HT1080 (cell line): Measurements from ENCODE around the gene C11orf65. TPM values are rescaled to one million over a fixed set of nuclear protein-coding genes. Genes with fewer than 3 reads are reported as not detected.

ENCODE experiments used
- DNase-seq: peaks from one replicate; pipeline ENCODE4 v3.0.0-alpha.2; 2015; ENCODE audit warnings: low read depth
- polyA plus RNA-seq, 2 experiments: library from polyadenylated mRNA; depleted of rRNA; stranded (reverse); fragments of >200 nt; gene quantifications; 2 replicates each; pipeline ENCODE4 v1.2.3, GENCODE V29; 2015
- total RNA-seq: library from RNA; depleted of rRNA; stranded (reverse); fragments of >200 nt; shearing (Covaris generic); gene quantifications from 2 replicates; pipeline ENCODE4 v1.2.3, GENCODE V29; 2014; rRNA removed

Gene C11orf65, protein sequence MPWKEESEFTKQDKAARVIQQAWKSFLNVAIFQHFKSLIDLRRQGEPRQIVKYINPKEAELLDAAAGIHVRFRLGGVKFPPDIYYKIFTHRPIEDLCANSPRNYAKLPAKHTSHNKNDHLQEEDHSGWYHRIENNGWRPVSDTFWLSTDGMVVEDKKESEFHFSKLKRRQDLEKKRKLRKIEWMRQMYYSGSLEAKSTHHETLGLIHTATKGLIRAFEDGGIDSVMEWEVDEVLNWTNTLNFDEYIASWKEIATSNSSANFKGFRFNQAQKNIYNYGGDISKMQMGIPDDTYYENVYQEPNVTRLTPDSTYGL
- total RNA-seq, result not detected in 2 replicates
- 0.66 and 0.99 TPM in 2 replicates for polyA plus RNA-seq (2015; cell fraction: cytosol; rRNA removed)
- 0.39 and 0.66 TPM in 2 replicates for polyA plus RNA-seq (2015; cell fraction: nucleus; rRNA removed)

DNA sequence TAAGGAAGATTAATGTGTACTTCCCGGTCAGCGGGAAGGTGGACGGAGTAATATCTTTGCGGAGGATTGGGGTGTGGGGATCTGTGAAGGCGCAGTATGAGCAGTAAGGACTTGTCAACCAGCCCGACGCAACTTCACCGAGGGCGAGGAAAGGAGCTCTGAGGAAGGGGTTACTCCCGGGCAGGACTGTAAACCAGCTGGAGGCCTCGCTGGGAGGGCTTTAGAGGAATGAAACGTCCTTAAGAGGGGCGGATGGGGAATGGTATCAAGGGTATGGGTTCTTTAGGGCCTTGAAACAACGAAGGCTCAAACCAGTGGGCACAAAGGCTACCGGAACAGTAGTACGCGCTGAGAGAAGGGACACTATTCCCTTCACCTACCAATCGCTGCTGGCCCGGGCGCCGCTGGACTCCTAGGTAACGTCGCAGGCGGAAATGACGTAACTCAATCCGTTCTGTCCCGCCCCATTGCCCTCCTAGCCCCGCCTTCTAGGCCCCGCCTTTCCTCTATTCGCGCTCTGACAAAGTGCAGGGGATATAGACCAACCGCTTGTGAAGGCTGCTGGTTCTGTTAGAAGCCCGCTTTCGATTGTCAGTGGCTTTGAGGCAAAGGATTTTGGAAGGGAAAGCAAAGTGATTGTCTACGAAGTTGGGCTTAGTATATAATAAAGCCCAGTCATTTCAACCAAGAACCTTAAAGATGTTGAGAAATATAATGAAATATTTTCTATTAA is at the start of gene C11orf65:
Gene C11orf65 (minus strand): TSS at position 439 of the 733 bp plus-strand sequence. CDS start 5,970 bp downstream, outside the sequence.
- DNase-seq, result peak; percentile 94

DNA sequence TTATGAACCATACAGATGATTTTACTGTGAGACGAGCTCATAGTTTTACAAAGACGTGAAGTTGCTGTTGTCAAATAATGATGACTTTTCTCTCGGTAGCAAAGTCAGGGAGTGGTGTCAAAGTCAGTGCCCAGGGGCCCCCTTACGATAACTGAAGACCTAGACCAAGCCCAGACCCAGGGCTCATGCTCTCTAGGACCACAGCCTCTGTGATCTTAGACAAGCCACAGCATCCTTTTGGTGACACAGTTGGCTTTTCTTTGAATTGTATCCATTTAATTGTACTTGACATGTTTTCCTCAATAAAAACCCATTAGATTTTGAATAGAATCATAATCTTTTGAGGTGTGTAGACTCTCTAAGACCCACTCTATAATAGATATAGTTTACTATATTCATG is 48.8 kb upstream of the C11orf65 start:
- no peak for DNase-seq

DNA sequence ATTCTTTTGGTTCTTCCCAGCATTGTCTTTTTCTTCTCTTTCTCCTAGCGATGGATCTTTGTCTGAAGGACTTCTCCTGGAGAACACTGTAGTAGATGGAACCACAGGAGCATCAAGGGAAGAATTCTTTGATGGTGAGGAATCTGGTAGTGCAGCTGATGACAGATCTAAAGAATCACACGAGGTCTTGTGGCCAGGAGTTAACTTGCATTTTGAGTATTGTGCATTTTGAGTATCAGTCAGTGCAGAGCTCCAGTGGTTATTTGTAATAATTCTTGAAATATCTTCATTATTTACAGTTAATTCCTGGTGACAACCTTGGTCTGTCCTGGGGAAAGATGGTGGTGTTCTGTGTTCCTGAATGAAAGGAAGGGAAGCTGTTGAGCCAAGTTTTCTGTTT is 45.4 kb upstream of the C11orf65 start:
- DNase-seq, result no peak

DNA sequence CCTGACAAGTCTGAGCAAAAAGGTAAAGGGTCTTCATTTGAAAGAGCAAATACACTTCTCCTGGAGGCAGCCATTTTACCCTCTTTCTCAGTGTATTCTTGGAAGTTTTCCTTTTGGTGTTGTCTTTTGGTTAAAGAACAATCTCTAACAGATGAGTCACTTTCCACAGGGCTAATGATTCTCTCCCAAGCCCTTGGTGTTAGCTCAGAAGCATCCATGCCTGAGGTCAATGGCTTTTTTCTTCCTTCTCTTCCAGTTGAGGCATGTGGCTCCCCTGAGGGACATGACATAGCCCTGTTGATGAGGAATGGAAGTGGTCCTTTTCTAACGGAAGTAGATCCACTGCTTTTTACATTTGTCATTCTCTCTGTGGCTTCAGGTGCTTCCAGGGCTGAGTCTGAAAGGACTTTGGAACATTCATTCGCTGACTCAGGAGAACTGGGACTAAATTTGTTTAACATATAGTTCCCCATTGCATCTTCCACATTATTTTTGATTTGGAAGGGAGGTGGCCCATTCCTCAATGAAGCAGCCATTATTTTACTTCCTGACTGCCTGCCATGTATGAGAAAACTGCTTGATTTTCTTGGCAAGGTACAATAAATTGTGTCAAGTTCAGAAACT is 44.6 kb upstream of the C11orf65 start:
- peak; percentile 75 for DNase-seq

DNA sequence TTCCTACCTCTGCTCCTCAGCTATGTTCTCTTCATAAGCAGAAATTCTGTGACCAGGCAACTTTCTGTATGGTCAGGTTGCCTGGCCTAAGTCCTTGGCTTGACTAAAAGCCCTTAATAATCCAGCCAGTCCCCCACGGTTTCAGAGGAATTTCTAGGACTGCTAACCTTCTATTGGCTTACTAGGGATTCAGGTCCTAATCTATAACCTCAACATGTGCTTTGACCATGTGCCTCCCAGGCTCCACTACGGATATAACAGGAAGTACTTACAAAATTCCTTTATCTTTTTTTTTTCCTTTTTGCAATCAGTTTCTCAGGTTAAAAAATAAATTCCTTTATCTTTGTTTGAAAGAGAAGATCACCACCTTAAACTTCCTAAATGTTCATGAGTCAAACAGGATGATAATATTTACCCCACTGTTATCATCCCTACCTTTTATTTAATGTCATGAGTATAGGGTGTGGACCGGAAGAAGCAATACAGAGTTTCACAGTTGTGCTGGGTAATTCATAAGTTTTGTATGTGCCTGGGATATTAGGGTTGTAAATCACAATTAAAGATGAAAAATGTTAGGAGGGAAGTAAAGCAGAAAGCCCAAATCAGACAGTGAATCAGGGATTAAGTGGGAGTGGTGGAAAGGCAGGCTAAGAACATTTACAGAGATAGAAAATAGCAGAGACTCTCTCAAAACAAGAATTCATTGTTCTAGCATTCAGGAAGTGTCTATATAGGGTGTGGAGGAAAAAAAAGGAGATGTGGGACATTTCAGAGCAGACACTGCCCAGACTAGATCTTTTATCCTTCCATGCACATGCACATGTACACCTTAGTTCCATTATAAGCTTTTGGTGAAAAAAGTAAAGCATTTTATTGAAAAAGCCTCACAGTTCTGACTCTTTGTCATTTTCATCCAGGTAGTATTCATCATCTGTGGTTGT is 41.6 kb upstream of the C11orf65 start:
- no peak for DNase-seq

DNA sequence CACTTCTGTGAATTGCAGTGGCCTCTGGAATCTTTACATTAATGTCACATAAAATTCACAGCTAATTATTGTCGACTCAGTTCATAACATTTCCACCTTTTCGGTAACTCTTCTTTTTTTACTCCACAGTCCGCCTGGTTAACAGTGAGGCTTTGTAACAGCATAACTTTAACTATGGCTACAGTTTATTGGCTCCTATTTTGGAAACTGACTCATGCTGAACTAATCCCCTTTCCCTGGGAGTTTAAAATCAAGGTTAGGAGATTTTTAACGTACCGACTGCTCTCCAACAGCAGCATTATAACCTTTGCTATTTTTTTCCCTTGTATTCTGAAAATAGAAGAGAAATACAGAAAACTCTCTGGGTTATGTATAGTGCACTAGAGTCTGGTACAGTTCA is 34.1 kb upstream of the C11orf65 start:
- no peak for DNase-seq

DNA sequence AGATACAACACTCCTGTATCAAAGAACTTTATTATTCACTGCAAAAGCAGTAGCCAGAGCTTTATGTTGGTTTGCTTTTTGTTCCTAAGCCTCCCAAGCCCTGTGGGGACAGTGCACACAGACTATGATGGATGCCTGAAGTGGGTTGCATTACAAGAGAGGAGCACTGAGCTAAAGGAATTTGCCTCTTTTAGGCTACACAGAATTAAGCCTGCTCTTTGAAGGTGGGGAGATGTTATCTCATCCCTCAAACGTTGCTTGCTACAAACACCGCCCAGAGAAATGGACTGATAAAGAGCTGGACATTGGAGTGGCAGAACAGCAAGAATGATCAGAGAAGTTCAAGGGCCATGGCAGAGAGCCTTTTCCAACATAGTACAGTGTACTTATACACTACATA is 33.4 kb upstream of the C11orf65 start:
- no peak for DNase-seq

DNA sequence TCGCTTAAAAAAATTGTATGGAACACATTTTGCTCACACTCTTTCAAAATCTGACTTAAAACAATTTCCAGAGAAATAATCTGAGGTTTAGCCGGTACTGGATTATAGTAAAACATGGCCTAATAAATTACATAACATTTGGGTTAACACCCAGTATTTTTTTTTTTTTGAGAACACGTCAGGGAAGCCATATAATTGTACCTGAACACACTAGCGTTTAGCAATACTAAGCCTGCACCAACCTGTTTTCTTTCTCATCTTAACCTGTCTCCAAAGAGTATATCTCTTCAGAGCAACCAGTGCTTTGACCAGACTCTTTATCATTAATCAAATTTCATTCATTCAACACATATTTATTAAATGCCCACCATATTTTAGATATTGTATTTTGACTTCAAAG is 32.8 kb upstream of the C11orf65 start:
- no peak for DNase-seq

DNA sequence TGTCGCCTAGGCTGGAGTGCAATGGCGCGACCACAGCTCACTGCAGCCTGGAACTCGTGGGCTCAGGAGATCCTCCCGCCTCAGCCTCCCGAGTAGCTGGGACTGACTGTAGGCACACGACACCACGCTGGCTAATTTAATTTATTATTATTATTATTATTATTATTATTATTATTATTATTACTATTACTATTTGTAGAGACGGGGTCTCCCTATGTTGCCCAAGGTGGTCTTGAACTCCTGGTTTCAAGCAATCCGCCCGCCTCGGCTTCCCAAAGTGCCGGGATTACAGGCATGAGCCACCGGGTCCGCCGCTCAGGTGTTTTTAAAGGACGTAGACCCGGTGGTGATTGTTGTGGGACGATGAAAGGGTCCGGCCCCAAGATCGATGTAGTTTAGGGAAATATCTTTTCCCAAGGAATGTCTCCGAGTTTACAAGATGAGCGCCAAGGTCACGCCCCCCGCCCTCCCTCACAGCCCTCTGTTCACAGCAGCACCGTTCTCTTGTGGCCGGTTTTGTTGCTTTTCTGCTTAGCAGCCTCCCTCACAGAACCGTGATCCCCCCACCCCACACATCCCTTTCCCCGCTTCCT is 31.6 kb upstream of the C11orf65 start:
- no peak for DNase-seq

DNA sequence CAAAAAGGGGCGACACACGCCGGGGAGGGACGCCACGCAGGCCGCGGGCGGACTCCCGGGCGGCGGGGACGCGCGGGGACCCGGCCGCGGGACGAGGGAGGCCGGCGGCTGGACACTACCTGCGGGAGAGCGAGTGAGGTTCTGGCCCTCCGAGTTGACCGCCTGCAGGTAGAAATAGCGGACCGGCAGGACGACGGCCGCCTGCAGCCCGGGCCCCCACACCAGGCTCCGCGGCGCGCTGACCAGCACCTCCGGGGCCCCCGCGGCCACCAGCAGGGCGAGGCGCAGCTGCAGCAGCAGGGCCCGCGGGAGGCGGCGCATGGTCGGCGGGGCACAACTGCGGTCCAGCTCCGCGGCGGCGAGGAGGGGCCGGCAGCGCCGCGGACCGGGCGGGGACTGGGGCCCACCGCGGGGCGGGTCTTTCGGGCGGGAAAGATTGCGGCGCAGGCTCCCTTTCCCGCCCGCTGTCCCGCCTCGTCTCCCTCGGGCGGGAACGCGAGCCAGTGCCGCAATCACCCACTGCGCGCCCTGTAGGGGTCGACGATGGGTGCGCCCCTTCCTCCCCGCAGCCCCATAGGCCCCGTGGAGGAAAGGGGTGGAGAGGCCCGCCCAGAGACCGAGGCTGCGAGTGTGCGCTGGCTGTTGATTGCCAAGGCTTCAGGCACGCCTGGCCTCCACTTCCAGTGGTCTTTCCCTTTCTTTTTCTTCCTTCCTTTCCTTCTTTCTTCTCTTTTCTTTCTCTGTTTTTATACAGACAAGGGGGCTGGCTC is 30.9 kb upstream of the C11orf65 start, which contains the start of gene POGLUT3:
Gene POGLUT3 (minus strand): TSS at position 339 of the 770 bp plus-strand sequence. CDS start 18 bp downstream, at position 321.
- peak; percentile 59 for DNase-seq

DNA sequence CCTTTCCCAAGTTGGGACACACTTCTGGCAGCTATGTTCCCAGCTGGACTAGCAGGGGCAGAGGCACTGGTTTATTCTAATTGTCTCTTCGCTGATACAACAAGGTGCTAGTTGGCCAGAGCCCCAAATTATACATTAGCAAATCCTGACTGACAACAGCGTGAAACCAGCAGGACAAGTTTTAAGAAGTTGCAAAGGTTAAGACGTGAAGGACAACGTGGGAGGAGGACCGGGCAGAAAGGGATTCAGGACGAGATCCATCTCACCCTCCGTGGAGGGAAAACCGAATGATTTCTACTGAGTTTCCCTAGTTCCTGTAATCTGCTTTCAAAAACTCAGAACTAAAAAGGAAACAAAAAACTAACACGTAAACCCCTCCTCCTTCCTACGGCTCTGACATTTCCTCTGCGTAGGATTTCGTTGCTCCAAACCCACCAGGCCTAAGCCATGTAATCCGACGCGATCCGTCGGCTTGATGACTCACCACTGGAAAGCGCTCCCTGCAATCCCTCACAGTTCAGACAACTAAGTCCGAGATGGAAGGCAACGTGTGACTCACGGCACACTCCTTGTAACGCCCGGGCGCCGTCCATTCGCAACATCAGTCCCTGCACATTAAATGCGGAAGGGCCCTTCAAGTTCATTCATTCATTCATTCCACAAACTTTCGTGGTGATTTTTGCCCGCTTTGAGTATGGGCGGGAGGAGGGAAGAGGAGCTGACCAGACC is 30.2 kb upstream of the C11orf65 start:
- peak; percentile 98 for DNase-seq

DNA sequence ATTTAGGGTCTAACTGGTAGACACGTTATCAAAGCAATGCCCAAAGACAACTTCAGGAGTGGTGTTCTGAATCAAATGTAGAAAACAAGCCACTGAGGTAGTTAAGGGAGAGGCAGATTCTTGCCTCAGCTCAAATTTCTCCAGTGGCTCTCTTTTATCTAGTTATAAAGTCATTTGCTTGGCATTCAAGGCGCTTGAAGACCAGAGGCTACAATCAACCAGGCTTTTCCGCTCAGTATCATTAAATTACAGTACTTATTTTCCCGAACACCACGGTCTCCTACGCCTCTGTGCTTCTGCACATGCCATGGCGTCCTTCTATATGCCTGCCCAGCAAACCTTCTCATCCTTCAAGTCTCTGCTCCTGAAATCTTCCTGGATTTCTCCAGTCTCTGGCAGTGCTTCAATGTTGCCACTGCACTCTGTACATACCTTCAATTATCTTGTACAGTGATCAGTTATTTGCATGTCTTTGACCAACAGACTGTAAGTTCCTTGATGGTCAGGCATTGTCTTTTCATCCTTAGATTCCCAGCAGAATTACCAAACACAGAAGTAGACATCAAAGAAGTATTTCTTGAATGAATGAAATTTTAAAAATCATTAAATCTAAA is 29.4 kb upstream of the C11orf65 start:
- DNase-seq, result no peak

DNA sequence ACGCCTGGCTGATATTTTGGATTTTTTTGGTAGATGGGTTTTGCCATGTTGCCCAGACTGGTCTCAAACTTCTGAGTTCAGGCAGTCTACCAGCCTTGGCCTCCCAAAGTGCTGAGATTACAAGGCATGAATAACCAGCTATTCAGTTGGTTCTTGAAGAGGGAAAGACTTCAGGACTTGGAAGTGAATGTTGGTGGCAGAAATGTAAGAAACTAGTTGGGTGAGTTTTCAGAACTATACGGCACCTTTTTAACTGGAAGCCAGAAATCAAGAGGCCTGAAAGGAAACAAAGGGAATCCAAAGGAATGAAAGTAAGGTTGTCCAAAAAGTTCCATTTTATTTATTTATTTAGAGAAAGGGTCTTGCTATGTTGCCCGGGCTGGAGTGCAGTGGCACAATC is 28.0 kb upstream of the C11orf65 start:
- no peak for DNase-seq

DNA sequence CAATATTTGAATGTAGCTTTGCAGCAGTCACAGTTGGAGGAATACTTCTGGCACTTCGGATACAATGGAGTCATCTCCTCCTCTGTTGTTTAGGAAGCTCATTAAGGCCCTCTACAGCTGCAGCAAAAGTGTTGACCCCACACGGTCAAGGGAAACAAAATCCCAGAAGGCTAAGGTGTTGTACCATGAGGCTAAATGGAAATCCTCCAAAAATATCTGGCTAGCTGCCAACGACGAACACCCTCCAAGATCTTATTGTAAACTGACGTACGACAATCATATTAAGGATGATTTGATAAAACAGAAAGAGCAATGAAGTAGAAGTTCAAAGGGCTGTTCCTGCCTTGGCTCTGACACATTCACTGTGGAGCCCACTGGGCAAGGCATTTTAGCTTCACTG is 26.9 kb upstream of the C11orf65 start:
- no peak for DNase-seq

DNA sequence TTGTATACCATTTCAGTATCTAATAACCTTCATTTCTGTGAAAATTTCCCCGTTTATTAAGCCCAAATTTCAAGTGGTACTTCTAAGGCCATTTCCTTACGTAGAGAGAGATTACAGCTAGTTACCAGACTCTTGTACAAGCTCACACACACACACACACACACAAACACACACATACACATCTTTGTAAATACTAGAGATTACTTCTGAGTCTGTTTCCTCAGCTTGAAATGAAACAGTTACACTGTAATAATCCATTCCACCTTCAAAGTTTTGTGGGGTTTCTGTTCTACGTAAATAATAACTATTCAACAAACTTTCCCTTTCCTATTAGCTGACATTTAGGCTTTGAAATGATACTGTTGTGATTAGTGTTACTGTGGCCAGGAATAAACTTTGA is 24.6 kb upstream of the C11orf65 start:
- no peak for DNase-seq

DNA sequence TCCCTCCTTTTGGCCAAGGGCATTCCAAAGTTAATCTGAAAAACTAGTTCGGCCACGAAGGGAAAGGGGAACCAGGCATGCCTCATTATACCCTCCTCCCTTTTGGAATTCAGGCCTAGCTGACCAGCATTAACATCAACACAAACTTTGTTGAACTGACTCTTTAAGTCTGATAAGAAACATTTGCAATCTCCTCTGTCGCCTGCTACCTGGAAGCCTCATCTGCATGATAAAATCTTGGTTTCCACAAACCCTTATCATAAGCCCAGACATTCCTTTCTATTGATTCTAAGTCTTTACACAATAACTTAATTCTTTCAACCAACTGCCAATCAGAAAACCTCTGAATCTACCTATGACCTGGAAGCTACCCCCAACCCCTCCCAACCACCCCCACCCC is 19.5 kb upstream of the C11orf65 start:
- no peak for DNase-seq

DNA sequence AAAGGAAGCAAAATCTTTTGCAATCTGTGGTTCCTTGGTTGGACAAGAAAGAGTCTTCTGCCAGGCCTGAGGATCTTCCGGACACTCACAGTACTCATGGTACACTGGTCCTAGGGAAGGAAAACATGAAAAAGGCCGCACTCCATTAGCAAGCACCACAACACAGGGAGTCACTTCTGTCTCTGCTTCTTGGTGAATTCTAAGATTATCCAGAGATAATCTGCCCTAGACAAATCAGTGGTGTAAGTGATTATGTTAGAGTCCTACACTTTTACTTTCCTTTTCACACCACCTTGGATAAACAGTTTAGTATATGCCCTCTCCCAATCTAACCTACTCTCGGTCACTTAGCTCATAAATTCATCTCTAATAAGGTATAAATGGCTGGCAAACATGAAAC is 19.0 kb upstream of the C11orf65 start:
- no peak for DNase-seq

DNA sequence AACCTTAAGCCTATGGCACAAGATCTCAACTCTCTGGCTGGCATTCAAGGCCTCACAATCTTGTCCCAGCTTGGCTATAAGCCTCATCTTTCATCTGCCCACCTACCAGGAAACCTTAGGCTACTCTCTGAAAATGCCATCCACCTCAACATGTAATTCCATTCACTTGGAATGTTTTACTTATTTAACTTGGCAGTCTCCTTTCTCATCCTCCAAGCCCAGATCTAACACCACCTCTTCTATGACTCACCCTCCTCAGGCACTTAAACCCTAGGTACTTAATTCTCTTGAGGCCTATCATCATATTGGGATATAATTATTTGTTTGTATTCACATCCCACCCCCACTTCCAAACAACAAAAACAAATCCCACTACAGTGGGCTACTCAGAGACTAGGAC is 15.8 kb upstream of the C11orf65 start:
- peak; percentile 27 for DNase-seq
